ENCODE data around the gene LRRC10.
A peak's percentile ranks its signal among the peaks of the same experiment; 100 is the strongest.
"Not testable (repeated sequence)": the region's sequence is repeated elsewhere in the genome, so short reads cannot be mapped to it uniquely, and the experiment has no call there.

LRRC10 gene

DNA sequence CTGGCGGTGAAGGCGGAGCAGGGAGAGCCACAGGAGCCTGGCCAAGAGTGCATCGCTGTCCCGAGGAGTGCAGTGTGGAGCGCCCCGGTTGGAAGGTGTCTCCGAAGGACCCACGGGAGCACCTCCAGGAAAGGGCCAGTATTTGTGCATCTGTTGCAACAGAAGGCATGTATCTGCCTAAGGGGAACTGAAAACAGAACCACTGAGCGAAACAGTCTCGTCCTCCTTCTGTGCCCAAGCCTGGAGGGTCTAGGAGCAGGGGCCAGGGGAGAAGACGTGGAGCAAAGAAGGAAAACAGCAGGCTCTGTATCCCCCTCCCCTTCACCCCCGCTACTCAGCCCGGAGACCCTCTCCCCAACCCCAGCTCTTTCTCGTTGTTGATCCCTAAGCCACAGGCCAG, 5.3 kb upstream of the LRRC10 start:
- no peak for DNase-seq

DNA sequence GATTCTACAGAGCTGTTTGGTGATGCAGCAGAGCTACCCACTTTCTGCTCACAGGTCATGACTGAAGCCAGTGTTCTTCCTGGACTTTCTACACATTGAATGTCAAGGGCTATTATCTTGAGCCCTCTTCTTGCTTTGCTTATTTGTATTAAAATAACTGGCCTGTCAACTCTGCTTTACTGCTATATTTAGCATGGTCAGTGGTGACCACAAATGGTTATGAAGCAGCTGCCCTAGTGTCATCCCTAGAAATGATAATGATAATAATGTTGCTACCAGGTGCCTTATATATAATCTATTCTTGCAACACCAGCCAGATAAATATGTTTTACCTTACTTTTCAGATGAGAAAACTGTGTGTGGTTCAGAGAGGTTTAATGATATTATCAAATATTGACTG, 2.6 kb upstream of the LRRC10 start:
- DNase-seq = no peak

DNA sequence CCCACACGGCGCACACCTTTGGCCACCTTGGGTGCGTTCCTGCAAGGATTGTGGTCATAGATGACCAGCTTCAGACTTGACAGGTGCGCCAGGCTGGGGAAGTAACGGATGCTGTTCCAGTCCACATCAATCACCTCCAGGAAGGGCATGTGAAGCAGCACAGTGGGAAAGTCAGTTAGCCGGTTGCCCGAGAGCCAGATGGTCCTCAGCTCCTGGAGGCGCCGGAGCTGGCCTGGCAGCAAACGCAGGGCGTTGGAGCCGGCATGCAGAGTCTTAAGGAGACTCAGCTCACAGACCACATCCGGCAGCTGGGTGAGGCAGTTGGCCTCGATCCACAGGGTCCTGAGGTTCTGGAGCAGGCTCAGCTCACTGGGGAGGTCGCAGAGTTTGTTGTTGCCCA, 581 bp downstream of the LRRC10 start:
- DNase-seq = no peak

DNA sequence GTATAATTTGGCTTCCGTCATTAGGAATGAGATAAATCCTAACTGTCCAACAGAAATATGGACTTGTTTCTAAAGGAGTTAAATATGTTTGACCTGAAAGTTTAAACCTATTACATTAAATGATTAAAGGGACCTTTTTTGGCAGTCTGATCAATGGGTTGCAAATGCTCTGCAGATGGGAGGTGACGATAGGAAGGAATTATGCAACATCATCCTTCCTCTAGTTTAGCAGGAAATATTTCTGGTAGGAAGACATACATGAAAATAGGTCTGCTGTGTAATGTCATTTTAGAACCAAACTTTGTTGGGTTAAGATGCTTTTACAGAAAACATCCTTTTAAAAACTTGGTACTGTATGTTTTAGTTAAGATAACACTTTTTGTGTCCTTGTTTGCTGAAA, 2.6 kb downstream of the LRRC10 start:
- no peak for DNase-seq

DNA sequence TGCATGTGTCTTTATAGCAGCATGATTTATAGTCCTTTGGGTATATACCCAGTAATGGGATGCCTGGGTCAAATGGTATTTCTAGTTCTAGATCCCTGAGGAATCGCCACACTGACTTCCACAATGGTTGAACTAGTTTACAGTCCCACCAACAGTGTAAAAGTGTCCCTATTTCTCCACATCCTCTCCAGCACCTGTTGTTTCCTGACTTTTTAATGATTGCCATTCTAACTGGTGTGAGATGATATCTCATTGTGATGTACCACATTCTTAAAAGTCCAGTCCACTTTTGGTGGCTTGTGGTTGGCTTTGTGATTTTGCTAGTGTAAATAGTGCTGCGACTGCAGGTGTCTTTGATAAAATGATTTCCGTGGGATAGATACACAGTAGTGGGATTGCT, 6.4 kb downstream of the LRRC10 start:
- not testable (repeated sequence) for DNase-seq

DNA sequence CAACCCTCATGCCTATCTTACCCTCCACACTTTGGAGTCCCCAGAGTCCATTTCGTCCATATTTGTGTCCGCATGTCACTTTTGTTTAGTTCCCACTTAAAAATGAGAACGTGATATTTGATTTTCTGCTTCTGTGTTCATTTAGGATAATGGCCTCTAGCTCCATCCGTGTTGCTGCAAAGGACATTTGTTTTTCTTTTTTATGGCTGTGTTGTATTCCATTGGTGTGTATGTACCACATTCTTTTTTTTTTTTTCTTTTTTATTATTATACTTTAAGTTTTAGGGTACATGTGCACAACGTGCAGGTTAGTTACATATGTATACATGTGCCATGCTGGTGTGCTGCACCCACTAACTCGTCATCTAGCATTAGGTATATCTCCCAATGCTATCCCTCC, 7.2 kb downstream of the LRRC10 start:
- not testable (repeated sequence) for DNase-seq

DNA sequence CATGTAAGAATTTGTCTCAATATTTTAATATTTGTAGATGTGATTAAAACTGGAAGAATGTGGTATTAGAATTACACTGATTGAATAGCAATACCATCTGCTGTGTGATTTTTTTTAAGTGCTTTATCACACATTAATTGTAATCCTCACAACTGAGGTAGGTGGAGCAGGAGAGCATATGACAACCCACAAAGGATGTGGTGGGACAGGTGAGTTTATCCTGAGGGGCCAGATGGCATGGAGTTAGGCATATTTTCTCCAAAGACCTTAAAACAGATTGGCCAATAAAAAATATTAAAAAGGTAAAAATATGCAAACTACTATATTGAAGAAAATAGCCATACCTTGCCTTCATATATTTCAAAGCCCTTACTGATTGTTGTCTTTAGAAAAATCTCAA, 7.8 kb downstream of the LRRC10 start:
- DNase-seq = no peak

DNA sequence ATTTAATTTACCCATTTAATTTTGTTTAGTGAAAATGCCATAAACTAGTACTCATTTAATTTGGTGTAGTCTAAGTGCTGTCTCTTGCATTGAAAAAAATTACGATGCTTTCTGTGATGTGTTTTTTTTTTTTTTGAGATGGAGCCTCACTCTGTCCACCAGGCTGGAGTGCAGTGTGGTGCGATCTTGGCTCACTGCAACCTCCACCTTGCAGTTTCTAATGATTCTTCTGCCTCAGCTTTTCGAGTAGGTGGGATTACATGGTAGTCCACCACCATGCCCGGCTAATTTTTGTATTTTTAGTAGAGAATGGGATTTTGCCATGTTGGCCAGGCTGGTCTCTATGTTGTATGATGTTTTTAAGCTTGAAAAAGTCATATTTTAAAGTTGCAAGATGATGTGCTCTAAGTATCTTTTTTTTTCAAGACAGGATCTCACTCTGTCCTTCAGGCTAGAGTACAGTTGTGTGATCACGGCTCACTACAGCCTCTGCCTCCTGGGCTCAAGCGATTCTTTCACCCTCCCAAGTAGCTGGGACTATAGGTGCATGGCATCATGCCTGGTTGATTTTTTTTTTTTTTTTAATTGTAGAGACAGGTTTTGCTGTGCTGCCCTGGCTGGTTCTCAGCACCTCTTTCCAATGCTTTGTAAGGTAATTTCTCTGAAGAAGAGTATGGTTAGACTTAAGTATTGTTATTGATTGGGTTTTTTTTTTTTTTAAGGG, 8.6 kb downstream of the LRRC10 start:
- no peak for DNase-seq

DNA sequence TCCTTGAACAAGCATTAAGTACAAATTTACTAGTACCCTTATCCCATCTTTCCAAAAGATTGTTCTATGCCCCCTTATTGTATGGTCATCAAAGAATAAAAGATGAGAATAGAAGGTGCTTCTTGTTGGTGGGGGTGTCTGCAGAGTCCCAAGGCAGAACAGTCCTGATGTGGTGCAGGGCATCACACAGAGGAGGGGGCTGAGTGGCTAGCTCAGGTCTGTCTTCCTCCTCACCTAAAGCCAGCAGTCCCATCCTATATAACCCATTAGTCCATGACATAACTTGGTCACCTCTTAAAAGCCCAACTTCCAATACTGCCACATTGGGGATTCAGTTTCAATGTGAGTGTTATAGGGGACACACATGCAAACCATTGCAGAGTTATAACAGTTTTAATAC, 9.9 kb downstream of the LRRC10 start:
- DNase-seq = no peak

DNA sequence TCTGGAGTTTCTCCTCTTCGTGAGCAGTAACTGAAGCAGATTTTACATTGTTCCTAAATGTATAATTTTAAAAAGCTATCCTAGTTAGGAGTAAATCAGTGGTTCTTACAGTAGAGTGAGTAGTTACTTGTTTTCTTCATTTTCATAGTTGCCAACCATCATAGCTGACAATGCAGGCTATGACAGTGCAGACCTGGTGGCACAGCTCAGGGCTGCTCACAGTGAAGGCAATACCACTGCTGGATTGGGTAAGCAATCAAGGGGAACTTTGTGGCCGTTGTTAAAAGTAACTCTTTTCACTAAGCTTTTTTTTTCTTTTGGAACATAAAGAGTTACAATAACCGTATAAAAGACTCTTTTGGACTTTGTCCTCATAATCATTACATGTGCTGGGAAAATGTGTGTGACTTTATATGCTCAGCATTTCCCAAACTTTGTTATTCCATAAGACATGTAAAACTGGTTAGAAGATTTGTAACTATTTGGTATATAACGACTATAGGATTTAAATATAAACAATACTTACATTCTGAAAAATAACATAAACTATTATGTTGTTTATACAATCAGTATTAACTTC, 12.4 kb downstream of the LRRC10 start:
- DNase-seq = no peak

DNA sequence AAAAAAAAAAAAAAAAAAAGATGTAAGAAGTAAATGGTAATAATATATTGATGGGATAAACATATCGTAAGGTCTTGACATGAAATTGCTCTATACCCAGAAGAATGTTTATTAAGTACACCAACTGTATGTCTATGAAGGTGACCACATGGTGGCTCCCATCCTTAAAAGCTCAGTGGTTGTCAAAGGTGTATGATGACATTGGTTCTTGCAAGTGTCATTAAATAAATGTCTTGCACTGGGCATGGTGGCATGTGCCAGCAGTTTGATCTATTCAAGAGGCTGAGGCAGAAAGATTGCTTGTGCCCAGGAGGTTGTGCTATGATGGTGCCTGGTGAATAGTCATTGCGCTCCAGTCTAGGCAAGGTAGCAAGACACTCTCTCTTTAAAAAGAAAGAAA, 15.0 kb downstream of the LRRC10 start:
- DNase-seq = no peak

DNA sequence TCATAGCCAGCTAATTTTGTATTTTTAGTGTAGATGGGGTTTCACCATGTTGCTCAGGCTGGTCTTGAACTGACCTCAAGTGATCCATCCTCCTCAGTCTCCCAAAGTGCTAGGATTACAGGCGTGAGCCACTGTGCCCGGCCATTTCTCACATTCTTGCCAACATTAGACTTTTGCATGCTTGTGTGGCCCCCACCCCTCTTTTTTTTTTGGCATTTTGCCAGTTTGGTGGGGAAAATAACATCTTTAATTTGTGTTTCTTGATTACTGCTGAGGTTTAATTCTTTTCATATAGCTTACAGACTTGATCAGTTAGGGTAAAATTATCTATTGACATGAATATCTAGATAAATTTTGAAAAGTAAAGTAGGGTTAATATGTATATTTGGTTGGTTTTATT, 21.6 kb downstream of the LRRC10 start:
- no peak for DNase-seq

DNA sequence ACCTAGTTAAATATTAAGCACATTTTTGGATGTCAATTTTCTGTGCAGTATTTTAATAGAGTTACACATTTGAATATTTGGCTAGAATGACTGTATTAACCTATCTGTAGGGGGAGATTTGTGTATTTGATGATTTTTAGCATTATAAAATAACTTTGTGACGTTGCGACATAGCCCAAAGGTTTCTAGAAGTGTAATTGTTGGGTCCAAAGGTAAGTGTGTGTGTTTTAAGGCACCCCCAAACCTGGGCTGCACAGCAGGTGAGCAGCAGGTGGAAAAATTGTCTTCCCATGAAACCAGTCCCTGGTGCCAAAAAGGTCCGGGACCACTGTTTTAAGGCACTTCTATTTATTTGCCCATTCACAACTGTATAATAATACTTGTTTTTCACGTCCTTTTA, 22.2 kb downstream of the LRRC10 start:
- DNase-seq = no peak

DNA sequence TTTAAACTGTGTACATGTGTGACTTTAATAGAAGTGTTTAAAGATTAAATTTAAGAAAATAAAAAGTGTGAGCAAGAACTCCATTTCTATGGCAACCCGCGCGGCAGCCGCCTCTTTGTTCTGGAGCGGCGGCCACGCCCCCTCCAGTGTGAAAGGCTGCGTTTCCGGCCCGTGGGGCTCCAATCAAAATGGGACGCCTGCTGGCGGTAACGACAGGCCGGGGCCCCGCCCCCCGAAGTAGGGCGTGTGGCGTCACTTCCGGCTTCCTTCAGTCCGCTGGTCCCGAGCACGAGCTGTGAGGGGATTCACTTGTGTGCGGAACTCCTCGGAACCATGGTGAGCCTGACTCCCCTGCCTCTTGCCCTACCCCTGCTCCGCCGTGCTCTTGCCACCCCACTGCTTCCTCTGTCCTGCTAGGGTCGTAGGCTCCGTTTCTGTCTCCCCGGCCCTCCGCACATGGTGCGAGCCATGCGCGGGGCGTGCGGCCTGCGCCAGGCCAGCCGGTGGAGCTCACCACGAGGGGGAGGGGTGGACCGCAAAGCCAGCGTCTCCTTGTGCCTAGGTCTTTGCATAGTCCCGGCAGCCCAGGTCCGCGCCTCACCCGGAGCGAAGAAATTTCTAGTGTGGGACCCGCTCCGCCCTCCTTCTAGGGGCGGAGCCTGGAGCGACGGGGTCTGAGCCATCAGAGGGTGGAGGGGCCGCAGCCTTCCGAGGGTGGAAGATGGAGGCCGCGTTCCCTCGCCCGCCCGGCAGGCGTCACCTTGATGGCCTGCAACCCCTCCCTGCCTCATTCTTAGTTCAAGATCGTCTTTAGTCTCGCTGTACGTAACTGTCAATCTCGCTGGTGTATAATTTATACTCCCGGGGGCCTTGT, 25.3 kb downstream of the LRRC10 start, which contains the start of gene CCT2:
TSS of gene CCT2 (plus strand) at position 271 of the 874 bp plus-strand sequence. CDS start at position 334, 63 bp downstream.
- peak; percentile 97 for DNase-seq

DNA sequence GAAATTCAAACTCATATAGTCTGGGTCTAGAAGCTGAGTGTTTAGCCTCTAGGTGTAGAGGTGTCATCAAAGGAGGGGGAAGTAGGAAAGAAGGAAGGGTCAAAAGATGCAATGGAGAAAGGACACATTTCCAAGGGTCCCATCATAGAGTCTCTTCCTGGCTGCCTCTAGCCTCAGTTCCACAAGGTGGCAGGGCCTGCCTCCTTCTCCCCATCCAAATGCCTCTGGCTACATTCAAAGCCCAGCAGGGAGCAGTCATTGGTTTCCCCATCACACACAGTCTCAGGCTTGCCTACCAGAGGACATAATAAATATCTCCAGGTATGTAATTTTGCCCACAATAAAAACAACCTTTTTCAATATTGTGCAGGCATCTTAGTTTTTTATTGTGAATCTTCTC, 27.5 kb downstream of the LRRC10 start:
- no peak for DNase-seq

DNA sequence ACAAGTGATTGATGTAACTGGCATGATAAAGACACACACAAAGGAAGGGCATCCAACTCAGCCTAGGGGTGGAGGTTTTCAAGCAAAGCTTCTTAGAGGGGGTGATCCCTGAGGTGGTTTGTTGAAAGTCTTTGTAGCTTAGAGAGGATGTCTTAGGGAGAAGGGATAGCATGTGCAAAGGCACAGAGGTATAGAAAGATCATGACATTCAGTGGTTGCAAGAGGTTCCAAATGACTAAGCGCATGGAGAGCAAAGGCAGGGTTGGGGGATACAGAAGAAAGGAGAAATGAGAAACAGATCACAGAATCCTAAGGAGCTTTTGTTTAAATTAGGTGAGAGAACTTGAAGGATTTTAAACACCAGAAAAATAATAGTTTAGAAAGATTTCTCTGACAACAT, 30.6 kb downstream of the LRRC10 start:
- no peak for DNase-seq

DNA sequence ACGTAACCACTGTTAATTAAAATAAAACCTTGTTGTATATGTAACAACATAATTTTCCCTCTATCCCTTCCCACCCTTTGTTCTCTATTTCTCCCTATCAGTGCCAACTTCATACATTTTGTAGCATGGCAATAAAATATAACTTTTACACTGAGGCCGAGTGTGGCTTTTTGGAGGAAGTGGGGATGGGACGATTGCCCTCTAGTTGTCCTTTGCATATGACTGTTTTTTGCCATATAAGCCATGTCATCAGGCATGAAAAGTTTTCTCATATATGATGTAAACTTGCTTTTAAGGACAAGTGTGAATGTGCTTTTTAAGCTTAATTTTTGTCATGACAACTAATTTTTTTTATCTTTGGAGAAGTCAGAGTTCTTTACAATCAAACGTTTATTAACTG, 31.7 kb downstream of the LRRC10 start:
- DNase-seq = no peak

DNA sequence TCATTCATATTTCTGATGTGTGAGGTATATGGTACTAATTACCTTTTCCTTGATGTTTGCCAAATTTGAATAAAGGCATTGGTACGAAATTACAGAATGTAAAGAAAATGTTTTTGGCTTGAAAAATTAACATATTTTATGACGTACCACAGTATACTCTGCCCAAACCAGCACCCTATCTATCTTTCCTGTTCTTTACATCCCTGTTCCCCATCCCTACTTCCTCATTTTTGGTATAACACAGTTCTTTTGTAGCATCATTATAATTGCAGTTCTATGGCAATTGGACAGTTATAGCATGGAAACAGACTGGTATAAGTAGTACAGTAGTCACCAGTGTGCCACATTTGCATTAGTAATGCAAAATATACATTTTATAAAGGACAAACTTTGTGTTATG, 32.4 kb downstream of the LRRC10 start:
- DNase-seq = no peak

DNA sequence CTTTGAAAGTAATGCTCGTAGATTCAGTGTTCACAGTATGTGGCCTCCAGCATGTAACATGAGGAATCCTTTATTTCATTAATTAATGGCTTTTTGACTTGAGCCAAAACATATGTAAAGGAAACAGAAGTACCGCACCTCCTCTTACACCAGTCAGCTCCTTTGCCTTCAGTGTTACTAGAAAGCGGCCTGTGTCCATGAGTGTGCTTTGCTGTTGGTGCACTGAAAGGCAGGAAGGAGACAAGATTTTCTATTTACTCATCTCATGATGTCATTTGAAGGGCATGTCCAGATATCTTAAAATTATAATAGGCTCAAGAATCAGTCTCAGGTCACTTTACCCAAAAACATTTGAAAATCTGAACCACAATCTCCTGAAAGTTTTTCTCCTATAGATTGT, 35.4 kb downstream of the LRRC10 start:
- no peak for DNase-seq

DNA sequence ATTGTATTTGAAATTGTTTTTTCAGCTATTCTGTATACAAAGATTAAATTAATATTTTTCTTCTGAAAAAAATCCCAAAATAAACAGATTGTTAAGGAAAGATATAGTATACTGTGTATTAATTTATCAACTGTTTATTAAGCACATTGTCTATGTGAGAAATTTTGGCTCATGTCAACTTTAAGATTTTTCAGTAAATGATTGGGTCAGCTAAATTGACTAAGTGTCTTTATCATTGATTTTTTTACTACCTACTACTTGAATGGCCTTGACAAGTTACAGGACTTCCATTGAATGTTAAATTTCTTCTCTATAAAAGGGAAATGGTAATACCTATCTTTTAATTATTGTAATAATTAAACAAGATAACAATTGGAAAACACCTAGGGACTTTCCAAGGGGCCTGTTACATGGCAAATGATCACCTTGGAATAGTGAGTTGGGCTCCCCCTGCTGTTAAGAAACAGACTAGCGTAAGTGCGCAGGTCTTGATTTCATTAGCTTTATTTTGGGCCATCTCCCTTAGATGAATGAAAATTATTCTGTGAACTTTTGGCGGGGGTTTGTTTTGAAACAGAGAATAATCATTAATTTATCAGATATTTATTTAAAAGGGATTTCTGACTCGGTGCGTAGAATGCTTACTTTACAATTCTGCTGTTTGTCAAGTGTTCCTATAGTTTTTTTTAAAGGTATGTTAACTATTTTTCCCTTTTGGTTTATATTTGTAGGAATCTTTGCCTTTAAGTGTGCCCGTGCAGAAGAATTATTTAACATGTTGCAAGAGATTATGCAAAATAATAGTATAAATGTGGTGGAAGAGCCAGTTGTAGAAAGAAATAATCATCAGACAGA, 39.9 kb downstream of the LRRC10 start:
- DNase-seq = peak; percentile 74

DNA sequence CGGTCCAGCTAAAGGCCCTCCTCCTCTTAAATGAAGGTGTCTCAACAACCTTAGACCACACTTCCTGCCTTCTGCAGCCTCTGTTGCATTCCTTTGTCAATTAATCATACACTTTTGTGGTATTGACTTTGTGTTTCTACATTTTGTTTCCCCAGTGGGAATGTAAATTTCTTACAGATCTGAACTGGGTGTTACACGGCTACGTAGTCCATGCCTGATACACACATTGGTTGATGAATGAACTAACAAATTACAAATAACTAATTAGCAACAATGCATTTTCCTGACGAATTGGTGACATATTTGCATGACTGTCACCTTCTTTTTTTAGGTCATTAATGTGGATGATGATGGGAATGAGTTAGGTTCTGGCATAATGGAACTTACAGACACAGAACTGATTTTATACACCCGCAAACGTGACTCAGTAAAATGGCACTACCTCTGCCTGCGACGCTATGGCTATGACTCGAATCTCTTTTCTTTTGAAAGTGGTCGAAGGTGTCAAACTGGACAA, 40.6 kb downstream of the LRRC10 start:
- no peak for DNase-seq

DNA sequence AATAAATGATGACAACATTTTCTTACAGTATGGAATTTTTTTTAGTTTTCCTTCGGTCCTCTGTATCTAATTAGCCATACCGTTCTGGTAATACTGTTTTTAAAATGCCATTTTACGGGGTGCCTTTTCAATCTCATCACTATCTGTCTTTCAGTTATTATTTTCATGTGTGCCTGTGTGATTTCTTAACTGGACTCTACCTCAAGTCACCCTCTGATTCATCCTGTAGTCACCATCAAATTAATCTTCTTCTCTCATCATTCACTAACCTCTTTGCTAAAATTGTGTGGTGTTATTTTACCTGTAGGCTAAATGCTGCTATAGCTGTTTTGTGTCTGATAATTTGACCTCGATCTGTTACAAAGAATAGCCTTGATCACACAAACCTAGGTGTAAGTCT, 41.5 kb downstream of the LRRC10 start:
- no peak for DNase-seq

DNA sequence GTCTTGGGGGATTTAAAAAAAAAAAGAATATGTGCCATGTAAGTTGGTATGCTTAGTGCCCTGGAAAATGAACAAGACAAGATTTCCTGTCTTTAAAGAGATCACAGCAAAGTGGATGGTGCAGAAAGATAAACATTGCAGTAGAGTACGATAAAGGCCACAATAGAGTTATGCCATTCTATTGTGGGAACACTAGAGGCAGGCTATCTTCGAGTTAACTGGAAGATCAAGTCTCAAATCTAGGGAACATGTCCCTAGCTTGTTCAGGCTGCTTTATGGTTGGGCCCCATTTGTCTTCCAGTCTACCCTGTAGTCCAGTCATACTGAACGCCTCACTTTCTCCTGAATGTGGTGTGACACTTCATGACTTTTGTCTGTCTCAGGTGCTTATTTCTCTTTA, 44.1 kb downstream of the LRRC10 start:
- DNase-seq = no peak
